ENCODE data around the gene EEF1A2.
A peak's percentile ranks its signal among the peaks of the same experiment; 100 is the strongest.

Gene EEF1A2

DNA sequence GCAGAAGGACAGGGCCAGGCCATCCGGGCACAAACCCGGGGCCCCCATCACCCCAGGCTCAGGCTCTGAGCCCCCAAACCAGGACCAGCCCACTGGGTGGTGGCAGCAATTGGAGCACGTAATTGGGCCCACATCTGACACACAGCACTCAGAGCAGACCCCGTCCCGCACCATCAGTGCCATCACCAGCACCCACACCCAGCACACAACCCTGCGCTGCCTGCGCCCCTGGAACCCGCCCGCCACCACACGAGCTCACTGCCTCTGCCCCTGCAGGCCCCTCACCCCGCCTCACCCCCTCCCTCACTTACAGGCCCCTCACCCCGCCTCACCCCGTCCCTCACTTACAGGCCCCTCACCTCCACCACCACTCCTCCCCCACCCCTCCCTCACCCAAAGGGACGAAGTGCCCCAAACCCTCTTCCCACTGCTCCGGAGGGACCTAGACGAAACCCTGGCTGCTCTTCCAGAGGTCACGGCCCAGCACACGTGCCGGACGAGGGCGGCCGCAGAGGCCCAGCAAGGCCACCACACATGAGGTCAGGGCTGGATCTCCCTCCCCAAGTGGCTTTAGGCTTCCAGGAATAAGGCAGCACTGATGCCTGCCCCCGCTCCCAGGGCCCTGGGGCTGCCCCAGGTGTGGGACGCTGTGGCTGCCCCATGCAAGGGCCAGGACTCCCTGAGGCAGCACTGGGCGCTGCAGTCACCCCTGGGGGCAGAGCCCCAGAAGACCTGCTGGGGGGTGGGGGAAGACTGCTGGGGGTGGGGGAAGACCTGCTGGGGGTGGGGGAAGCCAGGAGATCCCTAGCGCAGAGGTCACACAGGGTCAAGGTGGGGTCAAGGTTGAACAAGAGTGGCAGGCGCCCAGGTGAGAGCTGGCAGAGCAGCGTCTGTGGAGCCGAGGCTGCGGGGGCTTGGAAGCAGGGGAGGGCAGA lies 48.8 kb downstream of the EEF1A2 start:
- Mint-ChIP-seq H3K27me3 (peaks cover 50 to 69% of the 10 kb centered on the region in 2 donors), H3K9me3 (no peaks in the 10 kb centered on the region), H3K36me3 (no peaks in the 10 kb centered on the region), H3K4me1 (peaks cover 7 to 19% of the 10 kb centered on the region in 2 donors), H3K4me3 (no peak overlapping the region), H3K27ac (no peak overlapping the region)
- ATAC-seq (replicated peaks) (no peak), DNase-seq (no peak)

DNA sequence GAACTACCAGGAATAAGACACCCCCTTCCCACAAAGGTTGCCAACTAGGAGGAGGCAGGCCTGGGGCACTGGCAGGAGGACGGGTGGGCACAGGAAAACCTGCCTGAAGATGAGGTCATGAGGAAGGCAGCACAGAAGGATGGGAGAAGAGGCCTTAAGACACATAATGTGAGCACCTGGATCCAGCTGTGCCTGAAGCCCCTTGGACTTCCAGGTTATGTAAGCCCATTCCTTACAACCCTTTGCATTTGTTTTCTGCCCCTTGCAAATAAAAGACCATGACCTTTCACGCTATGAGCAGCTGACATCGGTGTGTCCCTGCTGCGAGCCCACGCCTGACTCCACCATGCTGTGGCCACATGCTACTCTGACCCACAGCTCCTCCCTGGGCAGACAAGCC lies 49.9 kb downstream of the EEF1A2 start:
- Mint-ChIP-seq H3K27me3 (peaks cover 41 to 58% of the 10 kb centered on the region in 2 donors), H3K4me1 (peaks cover 2 to 8% of the 10 kb centered on the region in 2 donors), H3K27ac (no peak overlapping the region), H3K4me3 (no peak overlapping the region), H3K36me3 (no peaks in the 10 kb centered on the region), H3K9me3 (no peaks in the 10 kb centered on the region)
- DNase-seq (no peak), ATAC-seq (replicated peaks) (no peak)

DNA sequence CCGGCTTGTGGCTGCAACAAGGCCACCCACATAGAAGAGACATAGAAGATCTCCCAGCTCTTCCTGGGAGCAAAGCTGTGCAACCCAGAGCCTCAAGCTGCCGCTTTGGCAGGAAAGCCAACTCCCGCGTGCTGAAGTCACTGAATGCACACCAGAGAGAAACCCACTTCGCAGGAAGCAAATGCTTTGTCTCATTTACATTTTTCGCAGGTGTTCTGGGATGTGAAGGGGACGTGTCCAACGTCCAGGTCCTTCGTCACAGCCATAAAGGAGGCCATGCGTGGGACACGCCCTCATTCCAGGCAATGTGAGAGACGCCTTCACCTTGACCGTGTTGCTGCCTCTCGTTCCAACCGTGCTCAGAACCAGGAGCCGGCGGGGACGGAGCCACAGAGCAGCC lies 50.9 kb downstream of the EEF1A2 start:
- Mint-ChIP-seq H3K36me3 (no peaks in the 10 kb centered on the region), H3K9me3 (peaks cover 3 to 4% of the 10 kb centered on the region in 2 donors), H3K4me3 (no peak overlapping the region), H3K27me3 (peaks cover 34 to 48% of the 10 kb centered on the region in 2 donors), H3K4me1 (peaks cover 0 to 5% of the 10 kb centered on the region in 2 donors), H3K27ac (no peak overlapping the region)
- no peak for DNase-seq
- ATAC-seq (replicated peaks): no peak

- H3K27me3 Mint-ChIP-seq: peaks cover 35 to 46% of the 10 kb centered on the region in 2 donors
Observed at GRCh38 chr20:63447320-63447719, 51.6 kb downstream of the EEF1A2 start.

DNA sequence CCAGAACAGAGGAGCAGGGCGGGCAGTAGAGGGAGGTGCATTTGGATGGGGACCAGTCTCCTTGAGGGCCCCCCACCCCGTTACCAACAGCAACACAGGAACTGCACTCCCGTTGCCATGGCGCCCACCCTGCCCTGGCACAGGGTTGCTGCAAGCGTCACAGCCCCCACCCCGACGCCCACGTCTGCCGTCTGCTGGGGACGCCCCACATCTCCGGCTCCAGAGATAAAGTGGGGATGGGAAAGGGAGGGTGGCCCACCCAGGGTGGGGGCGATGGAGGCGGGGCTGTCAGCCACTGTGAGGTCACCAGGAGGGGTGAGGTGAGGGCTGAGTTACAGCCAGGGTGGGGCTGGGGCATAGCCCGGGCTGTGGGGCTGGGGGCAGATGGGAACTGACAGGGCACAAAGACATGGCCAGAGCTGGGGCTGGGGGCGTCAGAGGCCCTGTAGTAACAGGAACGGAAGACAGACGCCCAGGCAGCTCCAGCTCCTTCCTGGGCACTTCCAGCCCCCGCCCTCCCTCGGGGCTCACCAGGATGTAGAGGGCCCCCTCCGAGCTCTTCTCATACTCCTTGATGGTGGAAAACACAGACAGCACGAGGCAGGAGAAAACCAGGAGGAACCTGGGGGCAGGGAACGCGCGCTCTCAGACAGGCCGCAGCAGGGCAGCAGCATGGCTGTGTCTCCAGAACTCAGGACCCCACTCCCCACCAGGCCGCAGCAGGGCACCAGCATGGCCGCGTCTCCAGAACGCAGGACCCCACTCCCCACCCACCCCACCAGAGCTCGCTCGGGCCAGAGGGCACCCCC lies 52.5 kb downstream of the EEF1A2 start:
- Mint-ChIP-seq H3K9me3 (peaks cover 9% of the 10 kb centered on the region in 2 donors), H3K4me1 (peaks cover 12 to 19% of the 10 kb centered on the region in 2 donors), H3K4me3 (no peak overlapping the region), H3K36me3 (no peaks in the 10 kb centered on the region), H3K27me3 (peaks cover 31 to 46% of the 10 kb centered on the region in 2 donors), H3K27ac (no peak overlapping the region)
- no peak for DNase-seq
- no peak for ATAC-seq (replicated peaks)

More at GRCh38 chr20:63447320-63447719, 51.6 kb downstream of the EEF1A2 start:
- Mint-ChIP-seq H3K36me3 (no peaks in the 10 kb centered on the region), H3K27ac (no peak overlapping the region), H3K9me3 (peaks cover 7 to 9% of the 10 kb centered on the region in 2 donors), H3K4me1 (peaks cover 3 to 10% of the 10 kb centered on the region in 2 donors), H3K4me3 (no peak overlapping the region)
- no peak for DNase-seq
- no peak for ATAC-seq (replicated peaks)

GRCh38 chr20:63445075-63445734 lies 53.7 kb downstream of the EEF1A2 start:
- Mint-ChIP-seq H3K36me3 (no peaks in the 10 kb centered on the region), H3K4me3 (no peak overlapping the region), H3K4me1 (peaks cover 23% of the 10 kb centered on the region in 2 donors), H3K27me3 (peaks cover 33 to 55% of the 10 kb centered on the region in 2 donors), H3K9me3 (peaks cover 9% of the 10 kb centered on the region in 2 donors), H3K27ac (no peak overlapping the region)
- ATAC-seq (replicated peaks) (no peak), DNase-seq (no peak)

DNA sequence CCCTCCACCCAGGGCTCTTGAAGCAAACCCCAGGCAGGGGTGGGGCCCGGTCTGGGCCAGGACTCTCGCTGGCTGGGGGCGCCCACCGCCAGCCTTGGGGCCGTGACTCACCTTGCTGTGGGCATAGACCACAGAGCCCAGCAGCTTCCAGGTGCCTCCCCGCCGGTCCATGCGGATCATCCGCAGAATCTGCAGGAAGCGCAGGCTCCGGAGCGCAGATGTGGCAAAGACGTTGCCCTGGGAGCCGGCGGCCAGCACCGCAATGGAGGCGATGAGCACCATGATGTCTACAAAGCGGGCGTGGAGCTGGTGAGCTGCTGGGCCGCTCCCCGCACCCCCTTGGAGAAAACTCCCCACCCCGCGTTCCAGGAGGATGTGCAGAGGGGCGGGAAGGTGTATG lies 54.3 kb downstream of the EEF1A2 start:
- Mint-ChIP-seq H3K4me1 (peaks cover 23% of the 10 kb centered on the region in 2 donors), H3K36me3 (no peaks in the 10 kb centered on the region), H3K4me3 (no peak overlapping the region), H3K27me3 (peaks cover 38 to 60% of the 10 kb centered on the region in 2 donors), H3K9me3 (peaks cover 9% of the 10 kb centered on the region in 2 donors), H3K27ac (no peak overlapping the region)
- ATAC-seq (replicated peaks): no peak
- DNase-seq: no peak

GRCh38 chr20:63443606-63444395 lies 55.1 kb downstream of the EEF1A2 start:
- no peak overlapping the region for H3K4me3 Mint-ChIP-seq
- no peaks in the 10 kb centered on the region for H3K36me3 Mint-ChIP-seq
- H3K27ac Mint-ChIP-seq: peak overlapping the region; percentile 67
- no peak for DNase-seq
- peaks cover 9% of the 10 kb centered on the region in 2 donors for H3K9me3 Mint-ChIP-seq
- peaks cover 23% of the 10 kb centered on the region in 2 donors for H3K4me1 Mint-ChIP-seq
- H3K27me3 Mint-ChIP-seq: peaks cover 38 to 60% of the 10 kb centered on the region in 2 donors
- no peak for ATAC-seq (replicated peaks)

GRCh38 chr20:63442100-63442493 lies 56.8 kb downstream of the EEF1A2 start:
- H3K9me3 Mint-ChIP-seq: peaks cover 9% of the 10 kb centered on the region in 2 donors
- peak; percentile 47 for DNase-seq
- H3K36me3 Mint-ChIP-seq: no peaks in the 10 kb centered on the region
- peak; percentile 54 to 65 for ATAC-seq (replicated peaks)
- peaks cover 21 to 23% of the 10 kb centered on the region in 2 donors for H3K4me1 Mint-ChIP-seq
- H3K27ac Mint-ChIP-seq: peak overlapping the region; percentile 72
- H3K4me3 Mint-ChIP-seq: peak overlapping the region in 1 of 2 donors; percentile 23
- peaks cover 33 to 55% of the 10 kb centered on the region in 2 donors for H3K27me3 Mint-ChIP-seq

- Mint-ChIP-seq H3K4me1 (peaks cover 21 to 23% of the 10 kb centered on the region in 2 donors), H3K4me3 (peak overlapping the region; percentile 41 to 53), H3K27ac (peak overlapping the region; percentile 72), H3K27me3 (peaks cover 28 to 51% of the 10 kb centered on the region in 2 donors), H3K36me3 (no peaks in the 10 kb centered on the region), H3K9me3 (peaks cover 9% of the 10 kb centered on the region in 2 donors)
- ATAC-seq (replicated peaks): peak; percentile 86 to 87
- DNase-seq: peak; percentile 63
Observed at GRCh38 chr20:63441136-63442099, 57.5 kb downstream of the EEF1A2 start.

- DNase-seq: no peak
- ATAC-seq (replicated peaks): no peak
- no peaks in the 10 kb centered on the region for H3K36me3 Mint-ChIP-seq
- peaks cover 31 to 55% of the 10 kb centered on the region in 2 donors for H3K27me3 Mint-ChIP-seq
- peaks cover 9% of the 10 kb centered on the region in 2 donors for H3K9me3 Mint-ChIP-seq
- H3K27ac Mint-ChIP-seq: no peak overlapping the region
- no peak overlapping the region for H3K4me3 Mint-ChIP-seq
- peaks cover 21 to 23% of the 10 kb centered on the region in 2 donors for H3K4me1 Mint-ChIP-seq
Observed at GRCh38 chr20:63440366-63440955, 58.4 kb downstream of the EEF1A2 start.

DNA sequence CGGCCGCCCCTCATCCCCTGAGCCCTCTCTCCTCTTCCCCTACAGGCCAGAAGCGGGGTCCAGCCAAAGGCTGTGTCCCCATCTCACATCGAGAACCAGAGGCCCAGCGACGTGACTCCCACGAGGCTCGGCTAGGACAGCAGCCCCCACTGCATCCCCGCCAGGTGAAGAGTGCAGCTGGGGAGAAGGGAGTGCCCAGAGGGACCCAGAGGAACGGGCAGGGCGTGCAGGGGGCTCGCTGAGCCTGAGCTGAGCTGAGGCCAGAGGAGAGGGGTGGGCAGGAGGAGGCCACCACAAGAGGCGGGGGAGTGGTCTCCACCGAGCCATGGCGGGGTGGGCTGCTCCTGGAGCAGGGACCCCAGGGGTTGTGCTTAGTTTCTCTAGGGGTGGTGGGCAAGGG lies 59.0 kb downstream of the EEF1A2 start:
- H3K27ac Mint-ChIP-seq: no peak overlapping the region
- peaks cover 31 to 61% of the 10 kb centered on the region in 2 donors for H3K27me3 Mint-ChIP-seq
- H3K4me3 Mint-ChIP-seq: no peak overlapping the region
- H3K36me3 Mint-ChIP-seq: no peaks in the 10 kb centered on the region
- DNase-seq (no peak), ATAC-seq (replicated peaks) (no peak)
- H3K4me1 Mint-ChIP-seq: peaks cover 24 to 27% of the 10 kb centered on the region in 2 donors
- H3K9me3 Mint-ChIP-seq: peaks cover 9% of the 10 kb centered on the region in 2 donors

Data from stimulated activated naive B cell treated with anti-CD40 and anti-IgM and Interleukin-4, amounts not matched to agents 10 μg/mL and 1 μg/mL and 100 μg/mL, for 72 hours (primary cell).